ENCODE results near the gene YPEL5. TPM values are rescaled to one million over a fixed set of nuclear protein-coding genes. Genes with fewer than 3 reads are reported as not detected.

YPEL5 gene
- polyA plus RNA-seq, 3 donors, result 101 to 128 (median 107) TPM

GRCh38 chr2:30197570-30198192 is 50.9 kb downstream of the YPEL5 start:
- DNase-seq, result no peak

DNA sequence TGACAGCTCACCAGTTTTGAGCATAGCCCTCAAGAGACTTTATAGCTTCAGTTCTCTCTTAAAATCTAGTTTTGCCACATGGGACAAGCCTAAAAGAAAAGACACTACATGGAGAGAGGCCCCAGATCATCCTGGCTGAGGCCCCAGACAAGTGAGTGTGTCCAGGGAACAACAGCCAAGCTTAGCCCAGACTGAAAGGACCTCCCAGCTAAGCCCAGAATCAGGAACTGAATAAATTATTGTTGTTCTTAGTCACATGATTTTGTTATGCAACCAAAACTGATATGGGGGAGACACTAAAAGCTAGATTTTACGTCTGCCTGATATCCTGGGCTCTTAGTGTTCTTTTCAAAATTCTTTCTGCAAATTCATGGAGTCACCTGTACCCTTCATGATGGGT is 55.2 kb downstream of the YPEL5 start:
- DNase-seq, result no peak

GRCh38 chr2:30203156-30203555 is 56.3 kb downstream of the YPEL5 start:
- no peak for DNase-seq

GRCh38 chr2:30204281-30204680 is 57.5 kb downstream of the YPEL5 start:
- no peak for DNase-seq

DNA sequence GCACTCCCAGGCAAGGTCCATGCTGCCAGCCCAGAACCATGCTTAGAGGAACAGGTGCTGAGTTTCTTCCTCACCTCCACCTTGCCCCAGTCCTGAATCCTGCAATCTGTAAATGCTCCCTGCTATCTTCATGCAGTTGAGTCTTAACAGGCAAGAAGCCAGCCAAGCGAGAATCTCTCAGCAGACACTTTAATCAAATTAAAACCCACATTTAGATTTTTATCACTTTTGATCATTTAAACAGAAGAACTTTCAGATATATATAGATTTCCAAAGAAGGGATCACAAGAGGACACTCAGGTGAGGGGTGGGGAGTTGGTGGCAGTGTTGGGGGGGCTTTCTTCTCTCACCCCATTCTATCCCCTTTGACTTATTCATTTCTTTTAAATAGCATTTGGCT is 58.6 kb downstream of the YPEL5 start:
- DNase-seq, result no peak

DNA sequence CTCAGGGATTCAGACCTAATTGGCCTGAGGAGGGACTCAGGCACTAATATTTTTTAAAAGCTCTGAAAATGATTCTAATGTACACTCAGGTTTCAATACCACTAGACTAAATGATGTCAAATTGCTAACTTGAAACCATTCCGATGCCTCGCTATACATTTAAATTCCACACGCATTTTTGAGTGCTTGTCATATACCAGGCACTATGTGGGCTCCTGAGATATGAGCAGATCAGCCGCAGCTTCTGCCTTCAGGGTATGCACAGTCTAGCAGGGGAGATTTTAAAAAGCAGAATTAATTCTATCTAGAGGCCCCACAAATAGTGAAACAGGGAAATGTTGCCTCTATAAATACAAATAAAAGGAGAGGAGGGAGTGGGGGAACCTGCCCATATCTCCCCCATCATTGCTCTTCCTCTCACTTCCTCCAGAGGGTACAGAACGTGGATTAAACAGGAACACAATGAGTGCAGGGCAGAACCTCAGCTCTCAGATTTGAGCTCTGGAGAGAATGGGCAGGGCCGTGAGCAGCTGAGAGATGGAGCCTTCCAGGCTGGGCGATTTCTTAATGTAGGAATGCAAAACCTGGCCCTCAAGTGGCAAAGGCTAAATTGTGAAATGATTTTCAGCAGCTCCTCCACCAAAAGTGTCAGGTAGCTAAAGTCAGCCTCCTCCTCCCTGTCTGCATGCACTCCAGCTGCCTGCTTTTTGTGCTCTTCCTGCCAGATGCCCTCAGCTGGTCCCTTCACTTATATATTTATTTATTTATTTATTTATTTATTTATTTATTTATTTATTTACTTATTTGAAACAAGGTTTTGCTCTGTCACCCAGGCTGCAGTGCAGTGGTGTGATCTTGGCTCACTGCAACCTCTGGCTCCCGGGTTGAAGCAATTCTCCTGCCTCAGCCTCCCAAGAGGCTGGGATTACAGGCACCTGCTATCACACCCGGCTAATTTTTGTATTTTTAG is 59.9 kb downstream of the YPEL5 start:
- no peak for DNase-seq

- DNase-seq, result peak; percentile 67
Measured at GRCh38 chr2:30208453-30208852, 61.6 kb downstream of the YPEL5 start.

DNA sequence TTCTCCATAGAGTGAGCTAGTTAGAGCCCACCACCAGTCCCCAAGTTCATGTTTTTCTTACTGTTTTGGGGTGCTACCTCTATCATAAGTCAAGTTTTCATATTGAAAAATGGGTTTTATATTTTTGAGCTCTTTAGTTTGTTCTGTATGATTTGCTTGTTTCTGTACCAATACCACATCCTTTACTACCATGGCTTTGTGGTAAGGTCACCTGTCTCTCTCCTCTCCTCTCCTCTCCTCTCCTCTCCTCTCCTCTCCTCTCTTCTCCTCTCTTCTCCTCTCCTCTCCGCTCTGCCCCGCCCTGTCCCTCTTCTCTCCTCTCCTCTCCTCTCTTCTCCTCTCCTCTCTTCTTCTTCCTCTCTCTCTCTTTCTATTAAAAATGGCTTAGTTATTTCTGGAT is 62.4 kb downstream of the YPEL5 start:
- DNase-seq, result no peak

Other genes with a start within 250 kb of the YPEL5 start
- under 1 TPM; 0.22 to 0.55 (median 0.36) TPM for gene ALK, start 225.4 kb upstream of the YPEL5 start, polyA plus RNA-seq (ENCODE audit: insufficient read length in 3 of 3)
- gene LBH, start 84.5 kb downstream of the YPEL5 start, polyA plus RNA-seq (ENCODE audit: insufficient read length in 3 of 3), result 100 to 1,000 TPM in 1 of 3 donors, 10 to 100 TPM in 2; 89.0 to 117 (median 98.0) TPM